ENCODE results near the gene MLLT3.

The MLLT3 gene

DNA sequence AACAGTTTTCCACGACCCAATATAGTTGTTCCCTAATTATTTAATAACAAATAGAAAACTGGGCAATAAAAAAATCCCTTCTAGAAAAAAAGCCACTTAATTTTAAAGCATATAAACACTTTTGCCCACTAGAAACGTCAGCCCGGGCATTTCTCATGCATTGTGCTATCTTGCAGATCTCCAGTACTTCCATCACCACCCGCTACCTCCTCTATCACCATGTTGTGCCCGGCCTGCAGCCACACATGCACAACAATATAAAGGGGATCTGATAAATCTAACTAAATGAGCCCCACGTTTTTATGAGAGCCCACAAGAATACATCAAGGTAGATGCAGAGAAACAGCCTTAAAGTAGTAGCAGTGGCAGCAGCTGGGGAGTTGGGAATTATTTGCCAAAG, 272.7 kb downstream of the MLLT3 start:
- no peak for DNase-seq (ENCODE audit: low read depth in 3 of 3)

DNA sequence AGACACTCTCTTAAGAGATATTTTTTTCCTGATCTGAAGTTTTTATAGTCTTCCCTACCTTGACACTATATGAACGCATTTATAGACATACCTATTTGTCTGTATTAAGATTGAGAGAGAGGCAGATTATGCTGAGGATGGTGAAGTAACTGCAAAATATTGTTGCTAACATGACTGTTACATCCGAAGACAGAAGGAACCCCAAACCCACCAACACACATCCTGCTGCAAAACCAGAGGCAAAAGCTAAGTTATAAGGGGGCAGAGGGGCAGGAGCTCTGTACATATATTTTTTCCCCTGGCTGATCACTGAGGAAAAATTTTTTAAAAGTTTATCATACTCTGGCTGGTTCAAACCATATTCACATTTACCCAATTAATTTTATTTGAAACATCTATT, 279.0 kb downstream of the MLLT3 start:
- DNase-seq (ENCODE audit: low read depth in 3 of 3): no peak

DNA sequence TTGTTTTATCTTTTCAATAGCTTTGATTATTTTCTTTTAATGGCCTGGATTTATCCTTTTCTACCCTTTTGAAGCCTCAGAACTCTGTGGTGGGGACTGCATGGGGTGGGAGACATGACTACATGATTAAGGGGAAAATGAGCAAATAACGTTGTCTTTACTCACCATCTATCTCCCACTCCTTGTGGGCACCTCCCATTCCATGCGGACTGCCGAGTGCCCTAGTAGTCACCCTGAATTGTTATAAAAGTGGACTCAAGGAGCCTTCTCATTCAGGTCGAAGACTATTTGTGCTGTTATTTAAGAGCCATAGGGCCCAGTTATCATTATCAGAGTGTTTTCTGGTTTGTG, 281.8 kb downstream of the MLLT3 start:
- DNase-seq (ENCODE audit: low read depth in 3 of 3): no peak

DNA sequence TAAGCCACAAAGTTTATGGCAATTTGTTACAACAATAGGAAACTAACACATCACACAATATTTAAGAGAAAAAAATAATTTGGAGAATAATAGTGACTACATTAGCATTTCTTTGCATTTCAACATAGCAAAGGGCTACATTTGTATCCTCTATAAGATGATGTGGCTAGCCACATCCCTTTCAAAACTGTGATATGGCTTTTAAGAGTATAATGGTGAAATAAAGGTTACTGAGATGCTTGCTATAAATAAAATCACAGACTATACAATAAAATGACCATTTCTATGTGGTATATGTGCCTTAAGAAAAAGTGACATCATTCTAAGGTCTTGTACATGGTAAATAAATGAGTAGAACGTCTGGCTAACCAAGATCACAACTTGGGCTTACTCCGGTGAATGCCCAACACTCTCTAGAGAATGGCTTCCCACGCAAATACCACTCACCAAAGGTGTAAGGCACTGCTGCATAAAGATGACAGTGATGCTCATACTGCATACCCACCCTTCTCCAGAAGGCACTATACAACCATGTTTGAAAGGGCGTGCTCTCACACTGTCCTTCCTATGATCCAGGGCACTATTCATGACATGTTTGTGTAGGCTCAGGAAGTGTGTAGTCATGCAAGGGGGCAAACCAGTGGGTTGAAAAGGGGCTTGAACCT, 286.5 kb downstream of the MLLT3 start:
- no peak for DNase-seq (ENCODE audit: low read depth in 3 of 3)

DNA sequence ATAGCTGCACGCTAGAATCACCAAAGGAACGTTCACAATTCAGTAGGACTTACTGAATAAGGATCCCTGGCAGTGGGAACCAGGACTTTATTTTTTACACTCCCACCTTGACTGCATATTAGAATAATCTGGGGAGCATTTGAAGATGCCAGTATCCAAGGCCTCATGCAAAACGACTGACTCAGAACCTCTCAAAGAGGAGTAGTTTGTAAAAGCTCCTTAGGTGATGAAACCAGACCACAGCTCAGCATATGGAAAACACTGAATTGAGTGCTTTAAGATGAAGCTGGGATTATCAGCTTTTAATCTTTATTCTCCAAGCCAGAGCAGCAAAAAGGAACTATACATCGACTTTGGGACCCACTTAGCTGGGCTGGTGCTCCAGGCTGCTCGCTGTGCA, 288.3 kb downstream of the MLLT3 start:
- DNase-seq (ENCODE audit: low read depth in 3 of 3): no peak

DNA sequence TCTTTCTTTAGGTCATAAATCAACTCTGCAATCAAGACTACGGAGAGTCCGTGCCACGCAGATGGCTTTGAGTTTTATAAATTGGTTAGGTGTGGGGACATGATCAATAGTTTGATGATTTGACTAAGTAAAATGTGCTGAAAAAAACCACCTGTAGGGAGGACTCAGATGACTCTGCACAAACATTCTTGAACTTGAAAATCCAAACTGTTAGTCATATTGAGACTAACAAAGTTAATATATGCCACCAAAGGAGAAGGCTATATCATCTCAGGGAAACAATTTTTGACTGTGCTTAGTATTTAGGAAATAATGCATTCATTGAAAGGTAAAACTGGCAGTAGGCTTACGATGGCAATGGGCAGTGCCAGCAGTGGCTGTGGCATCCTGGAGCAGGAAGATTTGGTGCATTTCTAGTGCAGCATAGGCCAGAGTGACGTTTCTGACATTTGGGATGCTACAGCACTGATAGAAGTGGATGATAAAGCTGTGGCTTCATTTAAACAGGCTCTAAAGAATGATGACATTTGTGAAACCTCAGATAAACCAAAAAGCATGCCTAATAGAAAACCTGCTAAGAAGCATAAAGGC, 291.1 kb downstream of the MLLT3 start:
- DNase-seq (ENCODE audit: low read depth in 3 of 3): no peak

DNA sequence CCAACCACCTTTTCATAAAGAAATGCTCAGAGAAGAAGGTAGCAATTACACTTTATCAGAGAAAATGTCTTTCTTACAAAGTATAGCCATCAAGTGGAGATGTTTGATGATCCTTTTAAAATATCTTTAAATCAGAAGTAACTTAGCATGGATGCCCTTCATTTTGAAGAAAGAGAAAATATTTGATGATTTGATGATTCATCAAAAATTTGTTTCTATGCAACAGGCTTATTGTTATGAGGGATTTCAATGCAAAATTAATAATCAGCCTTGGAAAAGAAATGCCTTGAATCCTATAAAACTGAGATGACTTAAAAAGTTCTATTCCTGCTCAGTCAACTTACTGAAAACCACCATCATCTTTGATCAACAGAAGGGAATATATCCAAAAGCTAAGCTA, 291.6 kb downstream of the MLLT3 start:
- DNase-seq (ENCODE audit: low read depth in 3 of 3): no peak

DNA sequence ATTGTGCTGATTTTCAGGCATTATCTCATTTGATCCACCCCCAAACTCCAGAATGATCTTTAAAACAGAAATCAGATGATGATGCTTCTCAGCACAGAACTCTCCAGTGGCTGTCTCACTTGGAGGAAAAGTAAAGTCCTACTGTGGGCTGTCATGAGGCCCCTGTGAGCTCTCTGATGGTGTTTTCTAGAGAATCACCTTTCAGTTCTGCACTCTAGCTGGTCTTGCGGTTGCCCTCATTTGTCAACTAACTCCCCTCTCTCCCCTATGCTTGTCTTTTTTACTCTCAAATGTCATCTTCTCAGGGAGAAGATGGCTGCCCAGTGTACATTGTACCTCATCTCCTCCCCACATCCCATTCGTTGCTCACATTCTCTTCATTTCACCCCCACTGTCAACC, 295.8 kb downstream of the MLLT3 start:
- DNase-seq (ENCODE audit: low read depth in 3 of 3): no peak

DNA sequence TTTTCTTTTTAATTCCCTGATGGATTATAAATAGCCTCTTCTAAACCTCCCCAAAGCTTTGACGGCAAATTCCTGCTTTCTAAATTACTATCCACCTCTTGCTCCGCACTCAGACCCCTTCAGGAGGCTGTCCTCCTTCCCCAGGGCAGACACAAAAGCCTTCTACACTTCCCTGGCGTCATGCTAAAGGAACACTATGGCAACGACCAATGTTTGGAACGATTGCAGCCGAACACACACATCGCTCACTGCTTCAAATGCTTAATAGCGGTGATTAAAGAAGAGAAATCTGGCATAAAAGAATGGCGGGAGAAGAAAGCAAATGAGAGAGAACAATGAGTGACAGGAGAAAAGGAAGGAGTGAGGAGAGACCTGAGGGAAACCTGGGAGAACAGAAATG, 297.3 kb downstream of the MLLT3 start:
- DNase-seq (ENCODE audit: low read depth in 3 of 3): no peak

DNA sequence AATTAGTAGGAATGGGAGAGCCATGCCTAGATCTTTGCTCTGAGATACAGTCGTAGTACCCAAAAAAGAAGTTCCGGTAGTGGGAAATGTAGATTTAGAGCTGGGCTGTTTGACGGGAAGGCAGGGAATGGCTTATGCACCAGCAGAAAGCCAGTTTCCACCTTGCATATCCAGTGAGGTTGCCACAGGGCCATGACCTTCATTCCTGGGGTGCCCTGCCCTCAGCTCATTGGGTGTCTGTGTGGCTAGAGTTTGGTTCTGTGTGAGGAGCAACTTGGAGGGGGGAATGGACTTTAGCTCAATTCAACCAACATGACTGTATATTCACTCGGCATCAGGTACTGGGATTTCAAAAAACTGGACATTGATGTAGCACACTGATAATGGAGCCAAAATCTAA, 300.1 kb downstream of the MLLT3 start:
- DNase-seq (ENCODE audit: low read depth in 3 of 3): no peak

DNA sequence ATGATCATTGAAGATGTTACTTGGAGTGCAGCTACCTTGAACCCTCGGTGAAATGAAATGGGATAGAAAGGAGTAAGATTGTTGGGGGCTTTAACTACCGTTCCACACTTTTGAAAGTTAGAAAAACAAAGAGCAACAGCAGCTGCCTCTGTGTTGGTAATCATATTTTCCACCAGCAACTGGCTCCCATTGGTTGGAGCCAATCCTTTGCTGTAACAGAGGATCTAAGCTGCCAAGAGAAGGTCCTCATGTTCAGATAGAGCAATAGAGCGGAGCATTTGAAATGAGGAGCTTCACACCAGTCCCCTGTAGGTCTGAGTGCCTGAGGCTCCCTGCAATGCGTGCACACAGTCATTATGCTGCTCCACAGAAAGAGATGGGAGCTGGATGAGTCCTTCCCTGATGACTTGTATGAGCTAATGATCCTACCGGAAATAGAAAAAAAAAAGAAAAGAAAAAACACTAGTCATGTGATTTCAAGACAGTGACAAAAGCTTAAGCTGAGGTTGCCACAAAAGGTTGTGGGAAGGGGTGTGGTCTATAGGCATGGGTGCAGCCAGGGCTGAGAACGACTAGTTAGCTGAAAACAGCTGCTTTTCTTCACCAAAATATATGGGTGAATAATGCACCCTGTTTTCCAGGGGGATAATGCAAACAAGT, 300.7 kb downstream of the MLLT3 start:
- no peak for DNase-seq (ENCODE audit: low read depth in 3 of 3)

DNA sequence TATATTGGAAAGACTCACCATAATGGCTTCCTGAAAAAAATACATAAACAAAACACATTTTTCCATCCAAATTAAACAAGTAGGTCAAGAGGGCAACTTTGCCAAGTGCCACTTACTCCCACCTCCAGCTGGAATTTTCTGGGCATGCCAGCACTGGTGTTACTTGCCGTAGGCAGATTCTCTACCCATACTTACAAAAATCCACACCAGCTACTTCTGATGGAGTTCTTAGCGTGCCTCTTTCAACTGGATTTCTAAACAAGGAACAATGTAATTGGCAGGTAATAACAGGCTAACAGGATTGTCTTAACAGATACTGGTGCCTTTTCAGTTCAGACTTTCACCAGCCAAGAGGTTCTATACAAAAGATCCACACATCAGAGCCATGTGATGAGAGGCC, 301.4 kb downstream of the MLLT3 start:
- no peak for DNase-seq (ENCODE audit: low read depth in 3 of 3)

DNA sequence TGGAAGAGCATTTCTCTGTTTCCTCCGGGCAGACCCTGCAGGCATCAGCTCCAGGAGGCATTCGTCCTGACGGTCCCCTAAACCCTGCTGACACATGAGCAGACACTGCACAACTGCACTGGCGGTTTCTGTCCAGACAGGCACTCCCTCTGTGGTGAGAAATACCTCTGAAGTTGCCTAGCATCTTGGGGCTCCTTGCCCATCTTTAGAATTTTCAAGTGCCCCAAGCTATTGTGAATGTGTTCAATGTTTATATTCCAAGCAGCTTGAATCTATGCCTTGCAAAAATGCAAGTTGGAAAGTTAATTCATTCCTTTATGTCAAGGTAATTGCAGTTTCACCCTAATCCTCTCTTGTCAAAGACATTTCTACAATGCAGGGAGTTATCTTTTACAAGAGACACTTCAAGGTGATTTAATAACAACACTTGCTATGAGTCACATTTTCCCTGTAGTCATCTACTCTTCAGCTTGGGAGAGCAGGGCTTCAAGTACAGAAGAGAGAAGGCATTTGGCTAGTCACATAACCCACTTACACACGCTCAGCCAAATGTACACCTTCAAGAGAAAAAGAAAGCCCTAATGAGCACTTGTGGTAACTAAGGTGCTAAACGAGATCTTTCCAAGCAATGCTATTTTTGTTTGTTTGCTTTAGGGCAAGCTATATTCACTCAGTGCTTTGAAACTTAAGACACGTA, 302.5 kb downstream of the MLLT3 start:
- DNase-seq (ENCODE audit: low read depth in 3 of 3): no peak

DNA sequence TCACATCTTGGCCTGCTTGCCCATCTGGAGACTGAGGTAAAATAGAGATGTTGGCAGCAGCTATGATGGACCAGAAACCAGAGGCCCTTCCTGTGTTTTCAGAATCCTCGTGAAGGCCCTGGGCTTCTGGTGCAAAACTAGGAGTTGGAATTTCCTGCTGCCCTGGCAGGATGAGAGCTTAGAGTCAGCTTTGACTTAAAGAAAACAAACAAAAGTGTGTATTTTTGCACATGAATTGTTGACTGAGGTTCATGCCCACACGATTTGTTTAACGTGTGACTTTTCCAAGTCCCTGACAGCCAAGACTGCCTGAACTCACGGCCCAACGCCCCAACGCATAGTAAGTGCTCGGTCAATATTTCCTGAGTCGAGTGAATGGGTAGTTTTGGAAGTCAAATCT, 303.1 kb downstream of the MLLT3 start:
- DNase-seq (ENCODE audit: low read depth in 3 of 3): no peak

DNA sequence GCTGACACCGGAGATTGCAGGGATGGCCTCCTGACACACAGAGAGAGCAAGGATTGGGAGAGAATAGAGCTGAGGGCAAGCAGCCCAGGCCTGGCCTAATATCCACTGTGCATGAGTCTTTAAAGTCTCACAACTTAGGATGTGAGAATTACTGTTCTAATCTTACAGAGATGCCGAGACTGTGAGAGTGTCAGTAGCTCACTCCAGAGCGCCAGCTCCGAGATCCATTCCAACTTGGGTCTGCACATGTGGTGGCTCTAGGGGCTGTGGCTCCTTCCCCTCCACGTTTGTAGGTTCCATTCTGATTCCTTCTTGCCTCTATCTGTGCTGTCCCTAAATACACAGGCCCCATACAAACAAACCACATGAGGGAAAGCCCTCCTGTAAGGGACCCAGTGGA, 304.6 kb downstream of the MLLT3 start:
- no peak for DNase-seq (ENCODE audit: low read depth in 3 of 3)

DNA sequence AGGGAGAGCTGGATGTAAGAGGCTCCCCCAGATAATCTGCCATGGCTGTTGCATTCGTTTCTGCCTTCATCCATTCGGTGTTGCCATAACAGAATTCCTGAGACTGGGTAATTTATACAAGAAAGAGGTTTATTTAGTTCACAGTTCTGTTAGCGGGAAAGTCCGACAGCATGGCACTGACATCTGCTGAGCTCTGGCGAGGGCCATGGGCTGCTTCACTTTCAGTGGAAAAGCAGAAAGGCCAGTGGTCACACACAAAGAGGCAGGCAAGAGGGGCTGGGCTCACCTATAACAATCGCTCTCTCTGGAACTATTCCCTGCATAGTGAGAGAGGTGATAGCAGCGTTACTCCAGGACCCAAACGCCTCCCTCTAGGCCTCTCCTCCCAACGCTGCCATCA, 305.9 kb downstream of the MLLT3 start:
- DNase-seq (ENCODE audit: low read depth in 3 of 3): no peak

DNA sequence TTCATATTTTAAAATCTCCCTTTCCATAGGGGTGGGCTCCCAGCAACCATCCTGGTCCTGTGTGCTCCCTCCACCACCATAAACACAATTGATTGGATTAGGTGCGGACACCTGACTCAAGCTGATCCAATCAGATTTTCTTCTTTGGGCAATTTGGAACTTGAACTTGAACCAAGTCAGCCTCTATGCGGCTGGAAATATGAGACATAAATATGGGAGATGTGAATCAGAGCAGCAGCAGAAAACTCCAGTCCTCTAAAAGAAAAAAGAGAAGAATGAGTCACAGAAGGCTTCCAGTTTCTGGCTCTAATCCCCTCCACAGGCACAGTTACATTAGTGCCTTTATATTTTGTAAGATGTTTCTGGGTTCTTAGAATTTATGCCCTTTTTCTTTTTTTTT, 306.6 kb downstream of the MLLT3 start:
- no peak for DNase-seq (ENCODE audit: low read depth in 3 of 3)

DNA sequence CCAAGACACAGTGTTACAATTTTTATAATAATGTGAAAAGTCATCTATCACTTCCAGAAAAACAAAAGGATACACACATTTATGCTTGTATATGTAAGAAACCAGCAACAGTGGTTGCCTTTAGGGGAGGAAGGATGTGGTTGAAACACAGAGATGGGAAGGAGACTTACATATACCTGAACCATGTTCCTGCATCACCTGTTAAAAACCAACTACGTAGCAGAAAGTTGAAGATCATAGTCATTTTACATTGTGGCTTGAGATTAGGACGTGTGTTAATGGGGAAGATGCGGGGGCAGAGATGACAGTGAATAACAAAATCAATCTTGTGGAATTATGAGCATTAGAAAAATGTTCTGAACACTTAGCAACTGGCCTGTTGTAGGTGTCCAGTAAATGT, 307.3 kb downstream of the MLLT3 start:
- DNase-seq (ENCODE audit: low read depth in 3 of 3): no peak

DNA sequence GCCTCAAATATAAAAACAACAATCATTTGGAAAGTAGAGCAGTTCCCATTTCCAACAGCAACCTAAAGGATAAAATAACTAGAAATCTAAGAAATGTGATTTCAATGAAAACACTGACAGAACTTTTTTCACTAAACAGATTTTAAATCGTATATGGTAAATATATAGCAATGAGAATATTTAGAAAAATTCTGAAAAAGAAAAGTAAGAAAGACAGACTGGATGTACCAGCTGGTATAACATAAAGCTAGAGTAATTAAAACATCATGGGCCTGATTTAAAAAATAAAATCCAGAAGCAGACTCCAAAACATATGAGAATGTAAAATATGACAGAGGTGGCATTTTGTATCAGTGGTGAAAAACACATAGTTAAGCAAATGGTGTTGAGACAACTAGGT, 308.9 kb downstream of the MLLT3 start:
- DNase-seq (ENCODE audit: low read depth in 3 of 3): no peak

DNA sequence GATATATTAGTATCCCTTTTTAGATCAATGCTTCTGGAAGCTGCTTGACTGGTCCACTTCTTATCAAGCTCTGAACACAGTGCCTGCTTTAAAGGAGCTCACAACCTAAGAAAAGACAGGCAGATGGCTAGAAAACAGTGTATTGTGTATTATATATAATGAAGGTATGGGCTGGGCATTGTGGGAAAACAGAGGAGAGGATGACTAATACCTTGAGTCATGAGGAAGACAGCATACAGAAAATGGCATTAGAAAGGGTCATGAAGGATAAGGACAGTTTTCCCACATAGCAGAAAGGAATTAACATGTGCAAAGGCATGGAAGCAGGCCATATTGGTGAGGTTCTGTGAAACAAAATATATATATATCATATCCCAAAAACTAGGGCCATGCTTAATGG, 309.6 kb downstream of the MLLT3 start:
- DNase-seq (ENCODE audit: low read depth in 3 of 3): no peak

DNA sequence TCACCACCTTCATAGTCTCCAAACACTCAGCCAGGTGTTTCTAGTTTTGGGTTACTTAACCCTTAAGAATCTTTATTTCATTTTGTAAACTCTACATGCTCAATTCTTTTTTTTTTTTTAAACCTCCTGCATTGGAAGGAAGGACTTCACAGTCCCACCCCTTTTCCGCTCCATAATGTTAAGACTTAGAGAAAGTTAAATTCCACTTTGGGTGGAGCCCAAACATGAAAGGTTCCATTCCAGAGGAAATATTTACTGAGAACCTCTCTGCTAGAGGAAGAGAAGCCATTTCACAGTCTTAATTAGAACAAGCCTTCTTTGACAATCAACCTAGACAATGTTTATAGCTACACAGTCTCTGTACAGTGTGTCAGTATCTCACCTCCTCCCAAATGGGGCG, 312.3 kb downstream of the MLLT3 start:
- no peak for DNase-seq (ENCODE audit: low read depth in 3 of 3)

DNA sequence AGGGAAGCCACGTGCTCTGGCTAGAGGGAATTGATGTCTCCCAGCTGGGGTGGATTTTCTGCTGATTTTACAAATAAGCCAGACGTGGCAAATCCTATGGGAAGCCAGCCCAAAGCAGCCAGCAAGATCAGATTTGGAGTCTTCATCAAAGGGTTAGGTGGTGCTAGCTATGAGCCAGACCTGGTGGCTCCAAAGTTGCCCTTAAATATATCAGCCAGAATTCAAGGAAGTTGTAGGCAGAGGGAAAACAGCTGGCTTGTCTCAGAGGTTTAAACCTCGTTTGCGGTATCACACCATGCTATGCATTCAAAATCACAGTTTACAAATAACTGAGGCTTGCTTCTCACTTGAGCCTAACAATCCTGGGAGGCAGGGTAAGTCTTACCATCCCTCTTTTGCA, 313.2 kb downstream of the MLLT3 start:
- DNase-seq (ENCODE audit: low read depth in 3 of 3): no peak

DNA sequence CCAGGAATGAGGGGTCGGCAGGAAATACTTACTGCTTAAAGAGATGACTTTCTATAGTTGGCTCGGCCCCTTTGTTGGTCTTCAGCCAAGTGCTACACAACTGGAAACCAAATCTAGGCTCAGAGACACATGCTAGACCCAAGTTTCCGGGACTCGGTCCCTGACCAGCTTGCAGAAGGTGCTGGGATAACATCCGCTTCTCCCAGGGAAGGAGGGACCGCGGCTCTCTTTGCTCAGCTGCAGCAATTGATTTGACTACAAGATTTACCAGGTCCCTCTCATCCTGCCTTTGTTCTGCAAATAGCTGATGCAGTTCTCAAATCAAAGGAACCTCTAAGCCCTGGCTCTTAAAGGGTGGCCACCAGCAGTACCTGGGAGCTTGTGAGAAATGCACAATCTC, 314.7 kb downstream of the MLLT3 start:
- DNase-seq (ENCODE audit: low read depth in 3 of 3): no peak
